Testis (tissue), 2 donors: ENCODE results near the gene MROH7.

Source experiments
- CTCF ChIP-seq, 3 experiments: fragments of 450-650 bp in 2 of 3; fragments of 200-600 bp in 1 of 3; sonication (generic) in 1 of 3; IDR thresholded peaks; one replicate each; pipeline ENCODE4 v1.5.1; 2016 to 2019; ENCODE audit warnings: antibody characterized with exemption in 3 of 3, mild to moderate bottlenecking in 2 of 3, moderate library complexity in 1 of 3
- POLR2A ChIP-seq: fragments of 450-650 bp; IDR thresholded peaks from one replicate; pipeline ENCODE4 v1.6.1; 2017; ENCODE audit warnings: antibody characterized with exemption, mild to moderate bottlenecking, moderate library complexity

DNA sequence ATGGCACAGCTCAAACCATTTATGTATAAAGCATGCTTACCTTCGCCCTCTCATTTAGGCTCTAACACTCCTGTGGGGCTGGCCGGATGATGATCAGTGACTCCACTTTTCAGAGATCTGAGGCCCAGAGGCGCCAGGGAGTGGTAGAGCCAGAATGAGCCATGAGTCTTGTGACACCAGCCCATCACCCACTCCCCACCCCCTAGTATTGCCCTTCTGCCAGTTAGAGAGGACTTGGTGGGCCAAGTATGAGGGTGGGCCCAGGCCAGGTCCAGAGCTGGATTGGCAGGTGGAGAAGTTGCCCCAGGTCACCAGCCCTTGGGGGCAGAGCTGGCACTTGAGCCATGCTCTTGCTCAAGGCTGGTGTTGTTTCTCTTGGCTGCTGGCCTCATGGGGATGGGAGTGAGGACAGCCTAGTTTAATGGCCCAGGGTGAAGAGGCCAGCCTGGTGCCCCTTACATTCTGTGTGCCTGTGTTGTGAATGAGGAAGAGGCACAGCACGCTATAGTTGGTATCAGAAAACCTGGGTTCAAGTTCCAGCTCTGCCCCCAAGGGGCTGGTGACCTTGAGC, 43.8 kb downstream of the MROH7 start:
- no peak for TF ChIP-seq POLR2A
- no peak for TF ChIP-seq CTCF (IDR thresholded peaks at IDR 0.05)
